ENCODE results near the gene TC2N. TPM values are rescaled to one million over a fixed set of nuclear protein-coding genes. Genes with fewer than 3 reads are reported as not detected.

The TC2N gene
- total and polyA plus RNA-seq, 9 of the 15 experiments (the other 6 are each of a cell fraction or from before 2014, with no cell fraction given) = 2.0 to 12.5 (median 7.3) TPM

DNA sequence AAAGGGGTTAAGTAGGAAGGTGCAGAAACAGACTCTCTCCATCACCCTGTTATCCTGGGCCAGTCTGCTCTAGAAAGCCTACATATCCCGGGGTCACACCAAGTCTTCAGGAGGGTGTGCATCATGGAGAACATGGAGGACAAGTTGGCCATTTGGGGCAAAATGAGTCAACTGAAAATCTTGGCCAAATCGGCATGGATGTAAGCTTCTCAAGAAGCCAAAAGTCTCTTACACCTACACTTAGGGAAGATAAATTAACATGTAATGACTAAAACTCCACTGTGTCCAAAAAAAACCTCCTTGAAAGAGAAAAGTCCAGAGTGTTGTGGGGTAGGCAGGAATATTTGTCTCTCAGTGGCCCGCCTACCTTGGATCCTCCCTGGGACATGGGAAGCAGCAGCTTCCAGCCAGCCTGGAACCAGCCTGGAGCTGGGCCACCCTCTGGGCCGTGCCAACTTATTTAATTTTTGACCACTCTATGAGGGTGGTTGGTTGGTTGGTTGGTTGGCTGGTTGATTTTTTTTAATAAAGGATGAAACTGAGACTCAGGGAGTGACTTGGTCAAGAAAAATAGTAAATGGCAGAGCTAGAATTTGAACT is 17.9 kb upstream of the TC2N start (continued):
- TF ChIP-seq, protein P1, sequence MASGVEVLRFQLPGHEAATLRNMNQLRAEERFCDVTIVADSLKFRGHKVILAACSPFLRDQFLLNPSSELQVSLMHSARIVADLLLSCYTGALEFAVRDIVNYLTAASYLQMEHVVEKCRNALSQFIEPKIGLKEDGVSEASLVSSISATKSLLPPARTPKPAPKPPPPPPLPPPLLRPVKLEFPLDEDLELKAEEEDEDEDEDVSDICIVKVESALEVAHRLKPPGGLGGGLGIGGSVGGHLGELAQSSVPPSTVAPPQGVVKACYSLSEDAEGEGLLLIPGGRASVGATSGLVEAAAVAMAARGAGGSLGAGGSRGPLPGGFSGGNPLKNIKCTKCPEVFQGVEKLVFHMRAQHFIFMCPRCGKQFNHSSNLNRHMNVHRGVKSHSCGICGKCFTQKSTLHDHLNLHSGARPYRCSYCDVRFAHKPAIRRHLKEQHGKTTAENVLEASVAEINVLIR (CRISPR knock-in tag; IDR thresholded peaks at IDR 0.05) = no peak

DNA sequence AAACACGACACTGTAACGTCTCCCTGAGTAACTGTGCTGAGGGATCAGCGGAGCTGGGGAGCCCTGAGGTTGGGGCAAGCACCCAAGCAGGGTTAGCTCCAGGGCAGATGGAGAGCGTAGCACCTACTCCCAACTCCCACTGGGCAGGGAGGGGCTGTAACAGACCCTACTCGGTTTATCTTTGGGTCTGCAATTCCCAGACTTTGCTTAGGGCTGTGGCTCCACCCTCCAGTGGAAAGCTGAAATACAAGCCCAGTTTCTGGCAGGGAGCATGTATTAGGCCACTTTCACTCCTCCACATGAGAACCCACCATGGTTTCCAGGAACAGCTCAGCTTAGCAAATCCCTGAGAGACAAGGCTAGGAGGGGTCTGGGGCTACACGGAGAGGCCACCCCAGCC is 17.3 kb upstream of the TC2N start:
- no peak for DNase-seq (ENCODE audit: extremely low read depth in 1 of 4, low spot score in 3 of 4)
- Histone ChIP-seq H3K4me3 (no peak overlapping the region), H3K9ac (ENCODE audit: insufficient read depth in 1 of 2, low read depth in 2 of 2, low read length in 2 of 2) (no peak overlapping the region), H3K36me3 (ENCODE audit: control insufficient read depth, insufficient read depth, low read length) (no peaks in the 10 kb centered on the region), H3K79me2 (ENCODE audit: control insufficient read depth, insufficient read depth, low read length) (no peaks in the 10 kb centered on the region), H4K20me1 (replicated peaks; ENCODE audit: control insufficient read depth, insufficient read depth, low read length) (no peaks in the 10 kb centered on the region), H2AFZ (ENCODE audit: low read depth, low read length) (no peak overlapping the region), H3K4me1 (replicated peaks in 1 of 2; ENCODE audit: control insufficient read depth in 2 of 2, insufficient read depth in 2 of 2, low read length in 2 of 2) (no peaks in the 10 kb centered on the region; a peak in 2 of 5 replicates), H3K9me1 (ENCODE audit: control insufficient read depth, insufficient read depth, low read length) (no peaks in the 10 kb centered on the region), H3K4me2 (ENCODE audit: insufficient read depth, low read length) (no peak overlapping the region), H3K27me3 (ENCODE audit: control insufficient read depth in 2 of 2, insufficient read depth in 2 of 2, low read length in 2 of 2) (peaks cover 0 to 6% of the 10 kb centered on the region in 2 experiments; a peak in 1 of 5 replicates), H3K9me3 (replicated peaks; ENCODE audit: control insufficient read depth, insufficient read depth, low read depth, low read length) (no peaks in the 10 kb centered on the region), H3K27ac (ENCODE audit: extremely low read depth, low read depth, low read length) (no peak overlapping the region)
- 3% methylated on average over 6 of the region's 6 CpGs for WGBS (ENCODE audit: insufficient coverage, low coverage, missing lambda C conversion rate)
- no peak for FAIRE-seq
- ChIA-PET POLR2A (no interaction called here), CTCF (ENCODE audit: low intra/inter-chr PET ratio) (interaction anchor here (0.7 kb wide), 1 partner anchor 598 kb away, joined by 3 read pairs; no protein-coding TSS in a partner anchor)
- intact Hi-C loops (cut with micrococcal nuclease) = no loop called here
- in situ Hi-C loops (cut with MboI) = no loop called here
- ATAC-seq = no peak; the same call in 2 of the 3 replicates
- no TSS peak for BruUV-seq (replicated peaks)
- TF ChIP-seq, protein P2, sequence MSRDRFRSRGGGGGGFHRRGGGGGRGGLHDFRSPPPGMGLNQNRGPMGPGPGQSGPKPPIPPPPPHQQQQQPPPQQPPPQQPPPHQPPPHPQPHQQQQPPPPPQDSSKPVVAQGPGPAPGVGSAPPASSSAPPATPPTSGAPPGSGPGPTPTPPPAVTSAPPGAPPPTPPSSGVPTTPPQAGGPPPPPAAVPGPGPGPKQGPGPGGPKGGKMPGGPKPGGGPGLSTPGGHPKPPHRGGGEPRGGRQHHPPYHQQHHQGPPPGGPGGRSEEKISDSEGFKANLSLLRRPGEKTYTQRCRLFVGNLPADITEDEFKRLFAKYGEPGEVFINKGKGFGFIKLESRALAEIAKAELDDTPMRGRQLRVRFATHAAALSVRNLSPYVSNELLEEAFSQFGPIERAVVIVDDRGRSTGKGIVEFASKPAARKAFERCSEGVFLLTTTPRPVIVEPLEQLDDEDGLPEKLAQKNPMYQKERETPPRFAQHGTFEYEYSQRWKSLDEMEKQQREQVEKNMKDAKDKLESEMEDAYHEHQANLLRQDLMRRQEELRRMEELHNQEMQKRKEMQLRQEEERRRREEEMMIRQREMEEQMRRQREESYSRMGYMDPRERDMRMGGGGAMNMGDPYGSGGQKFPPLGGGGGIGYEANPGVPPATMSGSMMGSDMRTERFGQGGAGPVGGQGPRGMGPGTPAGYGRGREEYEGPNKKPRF (IDR thresholded peaks at IDR 0.05; ENCODE audit: low read depth, low read length) = no peak
- TF ChIP-seq DPF2 (IDR thresholded peaks at IDR 0.05) (no peak), KDM1A (IDR thresholded peaks at IDR 0.05) (no peak), RBM17 (IDR thresholded peaks at IDR 0.05; ENCODE audit: borderline replicate concordance, low read depth, low read length) (no peak), BDP1 (IDR thresholded peaks at IDR 0.05; ENCODE audit: insufficient read depth, insufficient read length) (no peak), ZNF561 (CRISPR knock-in tag; conservative IDR thresholded peaks at IDR 0.05) (no peak), MAFG (tag; conservative IDR thresholded peaks at IDR 0.05) (no peak)
- TF ChIP-seq, protein P3, sequence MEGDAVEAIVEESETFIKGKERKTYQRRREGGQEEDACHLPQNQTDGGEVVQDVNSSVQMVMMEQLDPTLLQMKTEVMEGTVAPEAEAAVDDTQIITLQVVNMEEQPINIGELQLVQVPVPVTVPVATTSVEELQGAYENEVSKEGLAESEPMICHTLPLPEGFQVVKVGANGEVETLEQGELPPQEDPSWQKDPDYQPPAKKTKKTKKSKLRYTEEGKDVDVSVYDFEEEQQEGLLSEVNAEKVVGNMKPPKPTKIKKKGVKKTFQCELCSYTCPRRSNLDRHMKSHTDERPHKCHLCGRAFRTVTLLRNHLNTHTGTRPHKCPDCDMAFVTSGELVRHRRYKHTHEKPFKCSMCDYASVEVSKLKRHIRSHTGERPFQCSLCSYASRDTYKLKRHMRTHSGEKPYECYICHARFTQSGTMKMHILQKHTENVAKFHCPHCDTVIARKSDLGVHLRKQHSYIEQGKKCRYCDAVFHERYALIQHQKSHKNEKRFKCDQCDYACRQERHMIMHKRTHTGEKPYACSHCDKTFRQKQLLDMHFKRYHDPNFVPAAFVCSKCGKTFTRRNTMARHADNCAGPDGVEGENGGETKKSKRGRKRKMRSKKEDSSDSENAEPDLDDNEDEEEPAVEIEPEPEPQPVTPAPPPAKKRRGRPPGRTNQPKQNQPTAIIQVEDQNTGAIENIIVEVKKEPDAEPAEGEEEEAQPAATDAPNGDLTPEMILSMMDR (IDR thresholded peaks at IDR 0.05 in 2 of 3, conservative IDR thresholded peaks at IDR 0.05 in 1 of 3; ENCODE audit: insufficient read depth in 2 of 3, low read depth in 1 of 3, low read length in 3 of 3) = peak in 1 of 3 experiments; percentile 11; a peak in 2 of 6 replicates
- TF ChIP-seq, protein P4, sequence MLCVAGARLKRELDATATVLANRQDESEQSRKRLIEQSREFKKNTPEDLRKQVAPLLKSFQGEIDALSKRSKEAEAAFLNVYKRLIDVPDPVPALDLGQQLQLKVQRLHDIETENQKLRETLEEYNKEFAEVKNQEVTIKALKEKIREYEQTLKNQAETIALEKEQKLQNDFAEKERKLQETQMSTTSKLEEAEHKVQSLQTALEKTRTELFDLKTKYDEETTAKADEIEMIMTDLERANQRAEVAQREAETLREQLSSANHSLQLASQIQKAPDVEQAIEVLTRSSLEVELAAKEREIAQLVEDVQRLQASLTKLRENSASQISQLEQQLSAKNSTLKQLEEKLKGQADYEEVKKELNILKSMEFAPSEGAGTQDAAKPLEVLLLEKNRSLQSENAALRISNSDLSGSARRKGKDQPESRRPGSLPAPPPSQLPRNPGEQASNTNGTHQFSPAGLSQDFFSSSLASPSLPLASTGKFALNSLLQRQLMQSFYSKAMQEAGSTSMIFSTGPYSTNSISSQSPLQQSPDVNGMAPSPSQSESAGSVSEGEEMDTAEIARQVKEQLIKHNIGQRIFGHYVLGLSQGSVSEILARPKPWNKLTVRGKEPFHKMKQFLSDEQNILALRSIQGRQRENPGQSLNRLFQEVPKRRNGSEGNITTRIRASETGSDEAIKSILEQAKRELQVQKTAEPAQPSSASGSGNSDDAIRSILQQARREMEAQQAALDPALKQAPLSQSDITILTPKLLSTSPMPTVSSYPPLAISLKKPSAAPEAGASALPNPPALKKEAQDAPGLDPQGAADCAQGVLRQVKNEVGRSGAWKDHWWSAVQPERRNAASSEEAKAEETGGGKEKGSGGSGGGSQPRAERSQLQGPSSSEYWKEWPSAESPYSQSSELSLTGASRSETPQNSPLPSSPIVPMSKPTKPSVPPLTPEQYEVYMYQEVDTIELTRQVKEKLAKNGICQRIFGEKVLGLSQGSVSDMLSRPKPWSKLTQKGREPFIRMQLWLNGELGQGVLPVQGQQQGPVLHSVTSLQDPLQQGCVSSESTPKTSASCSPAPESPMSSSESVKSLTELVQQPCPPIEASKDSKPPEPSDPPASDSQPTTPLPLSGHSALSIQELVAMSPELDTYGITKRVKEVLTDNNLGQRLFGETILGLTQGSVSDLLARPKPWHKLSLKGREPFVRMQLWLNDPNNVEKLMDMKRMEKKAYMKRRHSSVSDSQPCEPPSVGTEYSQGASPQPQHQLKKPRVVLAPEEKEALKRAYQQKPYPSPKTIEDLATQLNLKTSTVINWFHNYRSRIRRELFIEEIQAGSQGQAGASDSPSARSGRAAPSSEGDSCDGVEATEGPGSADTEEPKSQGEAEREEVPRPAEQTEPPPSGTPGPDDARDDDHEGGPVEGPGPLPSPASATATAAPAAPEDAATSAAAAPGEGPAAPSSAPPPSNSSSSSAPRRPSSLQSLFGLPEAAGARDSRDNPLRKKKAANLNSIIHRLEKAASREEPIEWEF (CRISPR knock-in tag; IDR thresholded peaks at IDR 0.05) = no peak
